OCI-LY1 (cell line): ENCODE data around the gene MAPRE3.

Experiments
- H2AFZ ChIP-seq: fragments of 200-600 bp; sonication (generic), shearing (Covaris generic); 2 replicates; pipeline ENCODE4 v1.6.0; 2014; ENCODE audit warnings: antibody characterized with exemption, mild to moderate bottlenecking, low read length
- H3F3A ChIP-seq: fragments of 200-600 bp; sonication (generic), shearing (Covaris generic); 2 replicates; pipeline ENCODE4 v1.6.0; 2014; ENCODE audit warnings: mild to moderate bottlenecking, antibody characterized with exemption, low read length, moderate library complexity; ENCODE audit not compliant: insufficient read depth
- H3K27ac ChIP-seq: fragments of 200-600 bp; sonication (generic); 2 replicates; pipeline ENCODE4 v1.5.1; 2014; ENCODE audit warnings: low read length, mixed run types, mild to moderate bottlenecking, low read depth; ENCODE audit not compliant: poor library complexity, severe bottlenecking
- H3K27me3 ChIP-seq: fragments of 200-600 bp; sonication (generic); 2 replicates; pipeline ENCODE4 v1.6.0; 2014; ENCODE audit warnings: antibody characterized with exemption, mild to moderate bottlenecking, low read length, moderate library complexity; ENCODE audit not compliant: insufficient read depth
- H3K36me3 ChIP-seq: fragments of 200-600 bp; sonication (generic); 2 replicates; pipeline ENCODE4 v1.6.1; 2014; ENCODE audit warnings: mild to moderate bottlenecking, antibody characterized with exemption, low read length, moderate library complexity, mixed read lengths; ENCODE audit not compliant: insufficient read depth
- H3K4me1 ChIP-seq: fragments of 200-600 bp; sonication (generic); 2 replicates; pipeline ENCODE4 v1.5.1; 2014; ENCODE audit warnings: mild to moderate bottlenecking, low read length, moderate library complexity; ENCODE audit not compliant: insufficient read depth, severe bottlenecking
- H3K4me2 ChIP-seq: fragments of 200-600 bp; sonication (generic), shearing (Covaris generic); 2 replicates; pipeline ENCODE4 v1.6.1; 2014; ENCODE audit warnings: low read length
- H3K4me3 ChIP-seq: fragments of 200-600 bp; sonication (generic); 2 replicates; pipeline ENCODE4 v1.5.1; 2014; ENCODE audit warnings: low read length, low read depth, mild to moderate bottlenecking, mixed read lengths; ENCODE audit not compliant: poor library complexity, severe bottlenecking
- H3K79me2 ChIP-seq: fragments of 200-600 bp; shearing (Covaris generic); 2 replicates; pipeline ENCODE4 v1.6.1; 2016; ENCODE audit warnings: mixed run types, low read length, mixed read lengths; ENCODE audit not compliant: insufficient read depth
- H3K9ac ChIP-seq: fragments of 200-600 bp; sonication (generic), shearing (Covaris generic); 2 replicates; pipeline ENCODE4 v1.6.1; 2014; ENCODE audit warnings: mild to moderate bottlenecking, low read length, mixed read lengths
- H3K9me2 ChIP-seq: fragments of 200-600 bp; sonication (generic), shearing (Covaris generic); 2 replicates; pipeline ENCODE4 v1.6.1; 2014; ENCODE audit warnings: low read depth, mild to moderate bottlenecking, low read length, mixed read lengths
- H3K9me3 ChIP-seq: fragments of 200-600 bp; shearing (Covaris generic); 2 replicates; pipeline ENCODE4 v1.6.1; 2014; ENCODE audit warnings: low read length, mixed read lengths
- H4K20me1 ChIP-seq: fragments of 200-600 bp; sonication (generic), shearing (Covaris generic); 2 replicates; pipeline ENCODE4 v1.6.0; 2016; ENCODE audit warnings: mild to moderate bottlenecking, low read length; ENCODE audit not compliant: insufficient read depth
- CTCF ChIP-seq: fragments of 200-600 bp; sonication (generic), shearing (Covaris generic); IDR thresholded peaks from 2 replicates; pipeline ENCODE4 v1.5.1; 2017; ENCODE audit warnings: mild to moderate bottlenecking, antibody characterized with exemption, low read length, moderate library complexity, mixed read lengths
- EZH2 ChIP-seq: fragments of 200-600 bp; sonication (generic), shearing (Covaris generic); IDR thresholded peaks from 2 replicates; pipeline ENCODE4 v1.8.0; 2017; ENCODE audit warnings: borderline replicate concordance, mixed run types, mild to moderate bottlenecking, antibody characterized with exemption, low read length, moderate library complexity, mixed read lengths

MAPRE3 gene

DNA sequence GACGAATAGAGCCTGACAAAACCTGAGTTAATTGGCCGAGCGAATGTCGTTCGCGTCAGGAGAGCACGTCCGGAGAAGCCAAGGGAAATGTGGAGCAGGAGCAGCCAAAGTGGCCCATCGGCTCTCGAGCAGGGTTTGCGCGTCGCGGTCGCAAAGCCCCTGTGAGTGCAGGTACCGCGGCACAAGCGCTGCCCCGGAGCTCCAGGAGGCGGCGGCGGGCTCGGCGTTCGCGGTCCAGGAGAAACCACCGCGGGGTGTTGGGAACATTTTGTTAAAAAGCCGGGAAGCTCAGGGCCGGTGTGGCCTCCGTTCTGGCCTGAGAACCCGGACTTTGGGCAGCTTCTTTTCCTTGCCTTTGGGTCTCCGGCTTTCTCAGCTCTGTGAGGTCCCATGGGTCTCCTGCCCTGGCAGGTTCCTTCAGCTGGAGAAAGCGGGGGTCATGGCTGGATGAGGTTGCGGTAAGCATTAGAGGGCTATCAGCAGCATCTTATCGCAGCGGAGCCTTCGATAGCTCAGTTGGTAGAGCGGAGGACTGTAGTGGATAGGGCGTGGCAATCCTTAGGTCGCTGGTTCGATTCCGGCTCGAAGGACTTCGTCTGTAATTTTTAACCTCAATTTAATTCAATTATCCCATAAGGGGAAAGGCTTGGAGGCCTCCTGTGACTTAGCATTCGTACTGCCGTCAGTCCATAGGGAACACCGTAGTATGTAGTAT lies 80.0 kb downstream of the MAPRE3 start:
- Histone ChIP-seq H3K4me1 (peaks cover 17% of the 10 kb centered on the region), H3F3A (no peaks in the 10 kb centered on the region), H2AFZ (0 out of 2 replicates have a peak overlapping the region, but pooled peaks have one; percentile 36)

GRCh38 chr2:27050996-27051901 lies 80.8 kb downstream of the MAPRE3 start, which contains the start of gene AGBL5:
Gene AGBL5, plus strand, starts transcription at chr2:27051668. Its CDS starts 1,291 bp downstream, at chr2:27052959.
- Histone ChIP-seq H4K20me1 (no peaks in the 10 kb centered on the region), H3K27ac (peak within 1 kb of the TSS; percentile 79)

More for the DNA sequence above, 80.0 kb downstream of the MAPRE3 start:
- Histone ChIP-seq H3K9me3 (no peaks in the 10 kb centered on the region), H3K36me3 (peaks cover 21% of the 10 kb centered on the region; the same call in 1 of the 2 replicates), H3K9me2 (no peaks in the 10 kb centered on the region), H3K27ac (peak overlapping the region; percentile 79), H3K4me3 (peak overlapping the region; percentile 98), H3K4me2 (peak overlapping the region; percentile 97), H3K79me2 (no peaks in the 10 kb centered on the region), H3K27me3 (no peaks in the 10 kb centered on the region), H3K9ac (peak overlapping the region; percentile 93), H4K20me1 (no peaks in the 10 kb centered on the region)
- TF ChIP-seq EZH2 (no peak), CTCF (0 out of 2 replicates have a peak, but pooled peaks have one; percentile 5)

More at GRCh38 chr2:27050996-27051901, 80.8 kb downstream of the MAPRE3 start, which contains the start of gene AGBL5:
- H3K4me1 ChIP-seq = peaks cover 17% of the 10 kb centered on the region
- no peaks in the 10 kb centered on the region for H3K79me2 ChIP-seq
- H3K9me3 ChIP-seq = no peaks in the 10 kb centered on the region
- H3K9me2 ChIP-seq = no peaks in the 10 kb centered on the region
- H3K9ac ChIP-seq = peak within 1 kb of the TSS; percentile 93
- no peak within 1 kb of the TSS for H2AFZ ChIP-seq
- no peak for TF ChIP-seq CTCF
- TF ChIP-seq EZH2 = no peak
- no peaks in the 10 kb centered on the region for H3F3A ChIP-seq
- peak within 1 kb of the TSS; percentile 98 for H3K4me3 ChIP-seq
- H3K4me2 ChIP-seq = peak within 1 kb of the TSS; percentile 97
- peaks cover 29% of the 10 kb centered on the region; the same call in 1 of the 2 replicates for H3K36me3 ChIP-seq
- H3K27me3 ChIP-seq = no peaks in the 10 kb centered on the region
